ENCODE measurements around the gene CADPS2.

Gene CADPS2

DNA sequence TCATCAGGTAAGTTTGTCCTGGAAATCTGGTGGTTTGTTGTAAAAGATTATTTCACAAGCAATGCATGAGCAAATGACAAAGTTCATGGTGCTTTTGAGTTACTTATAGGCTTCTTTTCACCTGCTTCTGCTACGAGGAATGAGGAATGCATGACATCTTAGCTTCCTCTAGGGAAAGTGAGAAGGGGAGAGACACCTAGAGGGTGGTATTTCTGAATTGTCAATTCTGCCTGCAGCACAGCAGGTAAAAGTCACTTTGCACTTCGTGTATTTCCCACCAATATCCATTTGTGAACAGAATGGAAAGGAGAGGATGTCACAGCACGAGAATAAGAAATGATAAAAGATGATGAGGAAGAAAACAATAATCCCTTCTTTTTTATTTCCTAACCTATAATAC, 428.3 kb downstream of the CADPS2 start:
- no peak overlapping the region for H3K4me2 ChIP-seq (ENCODE audit: low read depth, low read length, poor library complexity, severe bottlenecking)
- no peak for TF ChIP-seq CTCF (IDR thresholded peaks at IDR 0.05; ENCODE audit: insufficient read depth, low read length, poor library complexity, severe bottlenecking)
- no peak for TF ChIP-seq EZH2phosphoT487 (conservative IDR thresholded peaks at IDR 0.05; ENCODE audit: low read length)

GRCh38 chr7:122457325-122457724, 428.9 kb downstream of the CADPS2 start:
- Histone ChIP-seq H3K27me3 (ENCODE audit: low read length) (no peaks in the 10 kb centered on the region), H3K36me3 (ENCODE audit: low read length) (no peaks in the 10 kb centered on the region), H4K20me1 (ENCODE audit: low read depth, low read length) (no peaks in the 10 kb centered on the region), H3K9me3 (ENCODE audit: insufficient read depth, low read length) (no peaks in the 10 kb centered on the region), H3K9ac (ENCODE audit: low read length) (no peak overlapping the region), H3K9me2 (replicated peaks; ENCODE audit: insufficient read depth, low read length) (no peaks in the 10 kb centered on the region), H3K27ac (ENCODE audit: low read depth, low read length) (no peak overlapping the region), H3K4me2 (ENCODE audit: low read depth, low read length, poor library complexity, severe bottlenecking) (no peak overlapping the region), H3K4me3 (ENCODE audit: insufficient read depth, low read length, poor library complexity, severe bottlenecking) (no peak overlapping the region), H2AFZ (ENCODE audit: low read depth, low read length, severe bottlenecking) (no peak overlapping the region), H3K79me2 (ENCODE audit: insufficient read depth, low read length) (no peaks in the 10 kb centered on the region), H3F3A (ENCODE audit: insufficient read depth) (no peaks in the 10 kb centered on the region)
- TF ChIP-seq EZH2phosphoT487 (conservative IDR thresholded peaks at IDR 0.05; ENCODE audit: low read length), result no peak
- no peak for TF ChIP-seq CTCF (IDR thresholded peaks at IDR 0.05; ENCODE audit: insufficient read depth, low read length, poor library complexity, severe bottlenecking)

More for the DNA sequence above, 428.3 kb downstream of the CADPS2 start:
- Histone ChIP-seq H3F3A (ENCODE audit: insufficient read depth) (no peaks in the 10 kb centered on the region), H3K9ac (ENCODE audit: low read length) (no peak overlapping the region), H3K27me3 (ENCODE audit: low read length) (no peaks in the 10 kb centered on the region), H4K20me1 (ENCODE audit: low read depth, low read length) (no peaks in the 10 kb centered on the region), H3K36me3 (ENCODE audit: low read length) (no peaks in the 10 kb centered on the region), H3K27ac (ENCODE audit: low read depth, low read length) (no peak overlapping the region), H2AFZ (ENCODE audit: low read depth, low read length, severe bottlenecking) (no peak overlapping the region), H3K79me2 (ENCODE audit: insufficient read depth, low read length) (no peaks in the 10 kb centered on the region), H3K9me2 (replicated peaks; ENCODE audit: insufficient read depth, low read length) (no peaks in the 10 kb centered on the region), H3K4me3 (ENCODE audit: insufficient read depth, low read length, poor library complexity, severe bottlenecking) (no peak overlapping the region), H3K9me3 (ENCODE audit: insufficient read depth, low read length) (no peaks in the 10 kb centered on the region)

GRCh38 chr7:122454776-122455507, 431.3 kb downstream of the CADPS2 start:
- Histone ChIP-seq H2AFZ (ENCODE audit: low read depth, low read length, severe bottlenecking) (no peak overlapping the region), H3K79me2 (ENCODE audit: insufficient read depth, low read length) (no peaks in the 10 kb centered on the region), H3K4me3 (ENCODE audit: insufficient read depth, low read length, poor library complexity, severe bottlenecking) (no peak overlapping the region), H3K27ac (ENCODE audit: low read depth, low read length) (no peak overlapping the region), H3K9me2 (replicated peaks; ENCODE audit: insufficient read depth, low read length) (no peaks in the 10 kb centered on the region), H3K27me3 (ENCODE audit: low read length) (no peaks in the 10 kb centered on the region), H3K36me3 (ENCODE audit: low read length) (no peaks in the 10 kb centered on the region), H3K9ac (ENCODE audit: low read length) (no peak overlapping the region), H3K9me3 (ENCODE audit: insufficient read depth, low read length) (no peaks in the 10 kb centered on the region), H3F3A (ENCODE audit: insufficient read depth) (no peaks in the 10 kb centered on the region), H3K4me2 (ENCODE audit: low read depth, low read length, poor library complexity, severe bottlenecking) (no peak overlapping the region), H4K20me1 (ENCODE audit: low read depth, low read length) (no peaks in the 10 kb centered on the region)
- TF ChIP-seq CTCF (IDR thresholded peaks at IDR 0.05; ENCODE audit: insufficient read depth, low read length, poor library complexity, severe bottlenecking) (no peak), EZH2phosphoT487 (conservative IDR thresholded peaks at IDR 0.05; ENCODE audit: low read length) (no peak)
